Measurements from ENCODE around the gene GALNT17. TPM values are rescaled to one million over a fixed set of nuclear protein-coding genes. Genes with fewer than 3 reads are reported as not detected.
A peak's percentile ranks its signal among the peaks of the same experiment; 100 is the strongest.

The GALNT17 gene
- total RNA-seq: 1 to 10 TPM; 1.2 to 9.9 (median 3.3) TPM

- TF ChIP-seq, protein P1, sequence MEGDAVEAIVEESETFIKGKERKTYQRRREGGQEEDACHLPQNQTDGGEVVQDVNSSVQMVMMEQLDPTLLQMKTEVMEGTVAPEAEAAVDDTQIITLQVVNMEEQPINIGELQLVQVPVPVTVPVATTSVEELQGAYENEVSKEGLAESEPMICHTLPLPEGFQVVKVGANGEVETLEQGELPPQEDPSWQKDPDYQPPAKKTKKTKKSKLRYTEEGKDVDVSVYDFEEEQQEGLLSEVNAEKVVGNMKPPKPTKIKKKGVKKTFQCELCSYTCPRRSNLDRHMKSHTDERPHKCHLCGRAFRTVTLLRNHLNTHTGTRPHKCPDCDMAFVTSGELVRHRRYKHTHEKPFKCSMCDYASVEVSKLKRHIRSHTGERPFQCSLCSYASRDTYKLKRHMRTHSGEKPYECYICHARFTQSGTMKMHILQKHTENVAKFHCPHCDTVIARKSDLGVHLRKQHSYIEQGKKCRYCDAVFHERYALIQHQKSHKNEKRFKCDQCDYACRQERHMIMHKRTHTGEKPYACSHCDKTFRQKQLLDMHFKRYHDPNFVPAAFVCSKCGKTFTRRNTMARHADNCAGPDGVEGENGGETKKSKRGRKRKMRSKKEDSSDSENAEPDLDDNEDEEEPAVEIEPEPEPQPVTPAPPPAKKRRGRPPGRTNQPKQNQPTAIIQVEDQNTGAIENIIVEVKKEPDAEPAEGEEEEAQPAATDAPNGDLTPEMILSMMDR (IDR thresholded peaks at IDR 0.05): no peak
- TF ChIP-seq POLR2A (IDR thresholded peaks at IDR 0.05): no peak
- no peak for TF ChIP-seq POLR2AphosphoS5 (IDR thresholded peaks at IDR 0.05)
- peak within 1 kb of the TSS in 1 of 2 donors; percentile 39 for H3K27ac ChIP-seq
- no peaks in the 10 kb centered on the region for H3K4me1 ChIP-seq
- peaks cover 0 to 36% of the 10 kb centered on the region in 2 donors for H3K27me3 ChIP-seq
- H3K9me3 ChIP-seq: no peaks in the 10 kb centered on the region
- intact Hi-C loops (cut with DNase I; ENCODE audit: low total_unique reads): no loop called here
- H3K36me3 ChIP-seq: no peaks in the 10 kb centered on the region
- H3K4me3 ChIP-seq: peak within 1 kb of the TSS; percentile 54 to 70 (median 57)
- no peak for DNase-seq (ENCODE audit: low spot score in 2 of 2)
These were observed at the start of gene GALNT17 for GRCh38 chr7:71132127-71132376. Gene GALNT17, plus strand, starts transcription at chr7:71132144.

- H3K4me1 ChIP-seq: no peaks in the 10 kb centered on the region
- intact Hi-C loops (cut with DNase I; ENCODE audit: low total_unique reads): no loop called here
- H3K4me3 ChIP-seq: no peak overlapping the region
- no peak for DNase-seq (ENCODE audit: low spot score in 2 of 2)
- H3K27me3 ChIP-seq: no peaks in the 10 kb centered on the region
- TF ChIP-seq POLR2AphosphoS5 (IDR thresholded peaks at IDR 0.05): no peak
- TF ChIP-seq, protein P1 (IDR thresholded peaks at IDR 0.05): no peak
- TF ChIP-seq POLR2A (IDR thresholded peaks at IDR 0.05): no peak
- no peak overlapping the region for H3K27ac ChIP-seq
- no peaks in the 10 kb centered on the region for H3K36me3 ChIP-seq
- peaks cover 0 to 22% of the 10 kb centered on the region in 2 donors for H3K9me3 ChIP-seq
These were observed 36.6 kb upstream of the GALNT17 start for GRCh38 chr7:71095266-71095860.

- Histone ChIP-seq H3K4me3 (no peak overlapping the region), H3K4me1 (no peaks in the 10 kb centered on the region), H3K27ac (no peak overlapping the region), H3K27me3 (no peaks in the 10 kb centered on the region), H3K36me3 (no peaks in the 10 kb centered on the region), H3K9me3 (peaks cover under 1 to 26% of the 10 kb centered on the region in 2 donors)
- no peak for DNase-seq (ENCODE audit: low spot score in 2 of 2)
- intact Hi-C loops (cut with DNase I; ENCODE audit: low total_unique reads): no loop called here
- TF ChIP-seq, protein P1 (IDR thresholded peaks at IDR 0.05): no peak
- TF ChIP-seq POLR2A (IDR thresholded peaks at IDR 0.05) (no peak), POLR2AphosphoS5 (IDR thresholded peaks at IDR 0.05) (no peak)
These were observed 35.6 kb upstream of the GALNT17 start for GRCh38 chr7:71096351-71096750.

- Histone ChIP-seq H3K27ac (no peak overlapping the region), H3K4me1 (no peaks in the 10 kb centered on the region), H3K27me3 (no peaks in the 10 kb centered on the region), H3K9me3 (peaks cover 6 to 7% of the 10 kb centered on the region in 2 donors), H3K4me3 (no peak overlapping the region), H3K36me3 (no peaks in the 10 kb centered on the region)
- DNase-seq (ENCODE audit: low spot score in 2 of 2): no peak
- TF ChIP-seq POLR2AphosphoS5 (IDR thresholded peaks at IDR 0.05) (no peak), POLR2A (IDR thresholded peaks at IDR 0.05) (no peak)
- TF ChIP-seq, protein P1 (IDR thresholded peaks at IDR 0.05): no peak
- intact Hi-C loops (cut with DNase I; ENCODE audit: low total_unique reads): no loop called here
These were observed 25.7 kb upstream of the GALNT17 start for GRCh38 chr7:71106226-71106625.

GRCh38 chr7:71112436-71112835 lies 19.5 kb upstream of the GALNT17 start:
- Histone ChIP-seq H3K27me3 (no peaks in the 10 kb centered on the region), H3K9me3 (peaks cover 0 to 15% of the 10 kb centered on the region in 2 donors), H3K4me1 (no peaks in the 10 kb centered on the region), H3K4me3 (no peak overlapping the region), H3K27ac (no peak overlapping the region), H3K36me3 (no peaks in the 10 kb centered on the region)
- TF ChIP-seq, protein P1 (IDR thresholded peaks at IDR 0.05): no peak
- TF ChIP-seq POLR2AphosphoS5 (IDR thresholded peaks at IDR 0.05) (no peak), POLR2A (IDR thresholded peaks at IDR 0.05) (no peak)
- DNase-seq (ENCODE audit: low spot score in 2 of 2): no peak
- intact Hi-C loops (cut with DNase I; ENCODE audit: low total_unique reads): loop anchor here (1.0 kb wide), 1 partner anchor 10 kb away; no protein-coding TSS in a partner anchor

All from breast epithelium (tissue), 4 donors.